Ascending aorta (tissue), 2 donors: ENCODE results near the gene GPC5. TPM values are rescaled to one million over a fixed set of nuclear protein-coding genes. Genes with fewer than 3 reads are reported as not detected.

Experiments
- DNase-seq, 2 donors: peaks; one replicate each; pipeline ENCODE4 v3.0.0-alpha.2; 2019; ENCODE audit warnings: low spot score in 2 of 2
- H3K27ac ChIP-seq, 2 donors: fragments of 200-600 bp; sonication (generic); one replicate each; pipeline ENCODE4 v1.5.1; 2016 to 2017; ENCODE audit warnings: mild to moderate bottlenecking in 1 of 2
- H3K27me3 ChIP-seq: fragments of 200-600 bp; sonication (generic); one replicate; pipeline ENCODE4 v1.5.1; 2017
- H3K36me3 ChIP-seq, 2 donors: fragments of 200-600 bp; sonication (generic); one replicate each; pipeline ENCODE4 v1.5.1; 2016
- H3K4me1 ChIP-seq, 2 donors: fragments of 200-600 bp; sonication (generic); one replicate each; pipeline ENCODE4 v1.5.1; 2016 to 2017; ENCODE audit warnings: mild to moderate bottlenecking in 1 of 2
- H3K4me3 ChIP-seq, 2 donors: fragments of 200-600 bp; sonication (generic); one replicate each; pipeline ENCODE4 v1.5.1; 2016 to 2017; ENCODE audit warnings: mild to moderate bottlenecking in 1 of 2
- H3K9me3 ChIP-seq, 2 donors: fragments of 200-600 bp; sonication (generic); one replicate each; pipeline ENCODE4 v1.5.1; 2016
- intact Hi-C: fragments of 100-400 bp; cut with DNase I; formaldehyde crosslinking; loops from one replicate; pipeline ENCODE4 v1.15.1; 2023
- total RNA-seq: library from RNA; depleted of rRNA; stranded (reverse); fragments of >200 nt; gene quantifications from one replicate; pipeline ENCODE4 v1.1.0, GENCODE V29; 2016
- TF ChIP-seq, protein P1 (sequence below), 3 experiments: fragments of 200-600 bp in 2 of 3; fragments of 450-650 bp in 1 of 3; sonication (generic) in 2 of 3; IDR thresholded peaks; one replicate each; pipeline ENCODE4 v1.5.1; 2016 to 2019; ENCODE audit warnings: antibody characterized with exemption in 3 of 3, mild to moderate bottlenecking in 1 of 3, moderate library complexity in 1 of 3

GPC5 gene
- total RNA-seq, 1 donor from 2014 or later, result not detected

DNA sequence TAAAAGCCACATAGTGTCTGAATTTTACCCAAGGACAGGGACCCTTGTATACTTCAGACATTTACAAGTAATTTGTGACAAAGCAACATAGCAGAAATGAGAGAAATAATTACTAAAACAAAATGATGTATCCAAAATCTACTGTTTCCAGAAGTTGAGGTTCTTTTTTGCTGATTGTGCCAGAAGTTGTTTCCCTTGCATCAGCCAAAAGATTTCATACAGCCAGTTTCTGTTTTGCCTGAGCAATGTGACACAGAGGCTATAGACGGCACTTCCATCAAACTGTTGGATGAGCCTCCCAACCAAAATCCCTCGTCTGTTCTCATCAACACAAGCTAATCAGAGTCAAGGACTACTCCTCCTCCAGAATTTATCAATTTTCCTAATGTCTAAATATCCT is 915.0 kb downstream of the GPC5 start:
- Histone ChIP-seq H3K27ac (no peak overlapping the region), H3K27me3 (no peaks in the 10 kb centered on the region), H3K36me3 (no peaks in the 10 kb centered on the region), H3K4me1 (no peaks in the 10 kb centered on the region), H3K9me3 (no peaks in the 10 kb centered on the region), H3K4me3 (no peak overlapping the region)
- intact Hi-C loops, result no loop called here
- DNase-seq, result no peak
- TF ChIP-seq, protein P1, sequence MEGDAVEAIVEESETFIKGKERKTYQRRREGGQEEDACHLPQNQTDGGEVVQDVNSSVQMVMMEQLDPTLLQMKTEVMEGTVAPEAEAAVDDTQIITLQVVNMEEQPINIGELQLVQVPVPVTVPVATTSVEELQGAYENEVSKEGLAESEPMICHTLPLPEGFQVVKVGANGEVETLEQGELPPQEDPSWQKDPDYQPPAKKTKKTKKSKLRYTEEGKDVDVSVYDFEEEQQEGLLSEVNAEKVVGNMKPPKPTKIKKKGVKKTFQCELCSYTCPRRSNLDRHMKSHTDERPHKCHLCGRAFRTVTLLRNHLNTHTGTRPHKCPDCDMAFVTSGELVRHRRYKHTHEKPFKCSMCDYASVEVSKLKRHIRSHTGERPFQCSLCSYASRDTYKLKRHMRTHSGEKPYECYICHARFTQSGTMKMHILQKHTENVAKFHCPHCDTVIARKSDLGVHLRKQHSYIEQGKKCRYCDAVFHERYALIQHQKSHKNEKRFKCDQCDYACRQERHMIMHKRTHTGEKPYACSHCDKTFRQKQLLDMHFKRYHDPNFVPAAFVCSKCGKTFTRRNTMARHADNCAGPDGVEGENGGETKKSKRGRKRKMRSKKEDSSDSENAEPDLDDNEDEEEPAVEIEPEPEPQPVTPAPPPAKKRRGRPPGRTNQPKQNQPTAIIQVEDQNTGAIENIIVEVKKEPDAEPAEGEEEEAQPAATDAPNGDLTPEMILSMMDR (IDR thresholded peaks at IDR 0.05), result no peak

DNA sequence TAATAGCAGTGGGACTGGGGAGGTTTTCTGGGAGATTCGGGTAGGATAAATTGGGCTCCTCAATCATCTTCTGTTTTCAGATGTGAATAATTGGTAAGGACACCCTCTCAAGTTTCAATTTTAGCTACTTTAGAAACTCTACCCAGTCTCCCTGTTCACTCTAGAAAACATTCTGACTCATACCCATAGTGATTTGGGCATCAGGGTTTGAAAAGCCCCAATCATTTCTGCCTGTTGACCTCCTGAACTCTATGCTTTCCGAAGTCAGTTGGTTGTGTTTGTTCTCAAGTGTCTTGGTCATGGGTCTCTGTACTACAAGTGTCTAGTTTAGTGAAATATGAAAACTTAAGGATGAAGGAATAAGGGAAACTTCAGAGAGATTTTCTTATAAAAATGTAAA is 916.8 kb downstream of the GPC5 start:
- no peaks in the 10 kb centered on the region for H3K4me1 ChIP-seq
- H3K4me3 ChIP-seq, result no peak overlapping the region
- no peak for DNase-seq
- TF ChIP-seq, protein P1 (IDR thresholded peaks at IDR 0.05), result no peak
- no peaks in the 10 kb centered on the region for H3K9me3 ChIP-seq
- no peak overlapping the region for H3K27ac ChIP-seq
- H3K27me3 ChIP-seq, result no peaks in the 10 kb centered on the region
- no peaks in the 10 kb centered on the region for H3K36me3 ChIP-seq
- intact Hi-C loops, result no loop called here

DNA sequence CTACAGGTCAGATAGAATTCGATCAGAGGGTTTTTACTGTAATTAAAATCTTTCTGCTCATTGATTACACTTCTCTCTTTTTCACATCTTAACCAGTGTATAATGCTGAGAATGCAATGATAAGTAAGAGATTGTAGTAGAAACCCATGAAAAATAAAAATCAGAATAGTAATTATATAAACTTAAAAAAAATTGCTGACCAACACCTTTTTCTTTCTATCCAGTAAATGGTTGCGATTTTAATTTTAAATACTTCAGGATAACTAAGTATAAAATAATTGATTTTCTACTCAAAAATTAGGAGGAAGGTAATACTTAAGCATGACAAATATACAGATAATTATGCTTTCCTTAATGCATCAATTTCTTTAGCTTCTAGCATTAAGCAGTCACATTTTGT is 917.6 kb downstream of the GPC5 start:
- Histone ChIP-seq H3K27ac (no peak overlapping the region), H3K4me3 (no peak overlapping the region), H3K9me3 (no peaks in the 10 kb centered on the region), H3K36me3 (no peaks in the 10 kb centered on the region), H3K4me1 (no peaks in the 10 kb centered on the region), H3K27me3 (no peaks in the 10 kb centered on the region)
- intact Hi-C loops, result no loop called here
- DNase-seq, result no peak
- TF ChIP-seq, protein P1 (IDR thresholded peaks at IDR 0.05), result no peak

DNA sequence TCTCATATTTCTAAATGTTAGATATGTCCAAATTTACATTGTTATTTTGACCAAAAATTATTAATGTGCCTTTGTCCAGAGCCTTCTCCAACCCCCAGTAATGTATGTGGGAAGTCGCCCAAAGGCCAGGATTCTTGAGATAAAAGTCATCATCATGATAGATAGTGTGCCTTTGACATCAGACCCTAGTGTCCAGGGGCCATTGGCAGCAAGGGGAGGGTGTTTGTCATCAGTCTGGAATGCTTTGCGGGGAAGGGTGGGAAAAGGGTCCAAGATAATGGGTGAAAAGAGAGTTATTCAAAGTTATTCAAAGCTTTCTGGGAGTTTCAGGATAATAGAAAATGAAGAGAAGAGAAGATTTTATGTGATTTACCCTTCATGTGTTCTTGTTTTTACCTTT is 918.6 kb downstream of the GPC5 start:
- Histone ChIP-seq H3K36me3 (no peaks in the 10 kb centered on the region), H3K27ac (no peak overlapping the region), H3K4me1 (no peaks in the 10 kb centered on the region), H3K9me3 (no peaks in the 10 kb centered on the region), H3K4me3 (no peak overlapping the region), H3K27me3 (no peaks in the 10 kb centered on the region)
- no peak for DNase-seq
- TF ChIP-seq, protein P1 (IDR thresholded peaks at IDR 0.05), result no peak
- intact Hi-C loops, result no loop called here

DNA sequence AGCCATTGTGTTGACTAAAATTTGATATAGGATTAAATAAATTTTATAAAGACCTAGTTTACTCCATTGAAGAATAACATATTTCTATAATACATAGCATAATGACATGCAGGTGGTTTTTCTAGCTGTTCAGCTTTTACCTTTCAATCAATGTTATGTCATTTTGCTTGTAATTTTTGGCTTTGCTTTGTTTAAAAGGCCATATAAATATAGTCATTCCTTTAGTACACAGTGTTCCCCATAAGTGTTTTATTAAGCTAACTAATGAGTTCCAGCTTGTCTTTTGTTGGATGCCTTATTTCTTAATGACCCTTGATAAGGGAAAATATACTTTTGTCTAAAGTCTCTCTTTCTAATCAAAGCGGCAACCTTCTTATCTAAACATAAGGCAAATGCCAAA is 921.9 kb downstream of the GPC5 start:
- Histone ChIP-seq H3K4me1 (no peaks in the 10 kb centered on the region), H3K27me3 (no peaks in the 10 kb centered on the region), H3K9me3 (no peaks in the 10 kb centered on the region), H3K27ac (no peak overlapping the region), H3K36me3 (no peaks in the 10 kb centered on the region), H3K4me3 (no peak overlapping the region)
- TF ChIP-seq, protein P1 (IDR thresholded peaks at IDR 0.05), result no peak
- intact Hi-C loops, result no loop called here
- DNase-seq, result no peak

DNA sequence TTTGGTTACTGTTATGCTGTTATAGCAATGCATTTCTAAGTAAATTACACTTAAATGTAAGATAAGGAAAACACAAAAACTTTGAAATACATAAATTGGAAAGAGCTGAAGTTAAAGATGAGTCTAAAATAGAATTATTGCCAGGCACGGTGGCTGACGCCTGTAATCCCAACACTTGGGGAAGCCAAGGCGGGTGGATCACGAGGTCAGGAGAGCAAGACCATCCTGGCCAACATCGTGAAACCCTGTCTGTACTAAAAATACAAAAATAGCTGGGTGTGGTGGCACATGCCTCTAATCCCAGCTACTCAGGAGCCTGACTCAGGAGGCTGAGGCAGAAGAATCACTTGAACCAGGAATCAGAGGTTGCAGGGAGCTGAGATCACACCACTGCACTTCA is 922.8 kb downstream of the GPC5 start:
- DNase-seq, result no peak
- no peak overlapping the region for H3K27ac ChIP-seq
- no peaks in the 10 kb centered on the region for H3K4me1 ChIP-seq
- no peaks in the 10 kb centered on the region for H3K27me3 ChIP-seq
- intact Hi-C loops, result no loop called here
- TF ChIP-seq, protein P1 (IDR thresholded peaks at IDR 0.05), result no peak
- no peaks in the 10 kb centered on the region for H3K36me3 ChIP-seq
- no peak overlapping the region for H3K4me3 ChIP-seq
- H3K9me3 ChIP-seq, result no peaks in the 10 kb centered on the region
